NCI-H2107 (cell line): ENCODE data around the gene FAM170A.

Experiments used
- DNase-seq: peaks from one replicate; lab custom pipeline; 2025; lab: John Stamatoyannopoulos, UW

Gene FAM170A, protein sequence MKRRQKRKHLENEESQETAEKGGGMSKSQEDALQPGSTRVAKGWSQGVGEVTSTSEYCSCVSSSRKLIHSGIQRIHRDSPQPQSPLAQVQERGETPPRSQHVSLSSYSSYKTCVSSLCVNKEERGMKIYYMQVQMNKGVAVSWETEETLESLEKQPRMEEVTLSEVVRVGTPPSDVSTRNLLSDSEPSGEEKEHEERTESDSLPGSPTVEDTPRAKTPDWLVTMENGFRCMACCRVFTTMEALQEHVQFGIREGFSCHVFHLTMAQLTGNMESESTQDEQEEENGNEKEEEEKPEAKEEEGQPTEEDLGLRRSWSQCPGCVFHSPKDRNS

GRCh38 chr5:119629339-119629738 is at the start of gene FAM170A:
FAM170A (plus strand) TSS chr5:119629558; CDS start chr5:119629769, 211 bp downstream.
- no peak for DNase-seq

DNA sequence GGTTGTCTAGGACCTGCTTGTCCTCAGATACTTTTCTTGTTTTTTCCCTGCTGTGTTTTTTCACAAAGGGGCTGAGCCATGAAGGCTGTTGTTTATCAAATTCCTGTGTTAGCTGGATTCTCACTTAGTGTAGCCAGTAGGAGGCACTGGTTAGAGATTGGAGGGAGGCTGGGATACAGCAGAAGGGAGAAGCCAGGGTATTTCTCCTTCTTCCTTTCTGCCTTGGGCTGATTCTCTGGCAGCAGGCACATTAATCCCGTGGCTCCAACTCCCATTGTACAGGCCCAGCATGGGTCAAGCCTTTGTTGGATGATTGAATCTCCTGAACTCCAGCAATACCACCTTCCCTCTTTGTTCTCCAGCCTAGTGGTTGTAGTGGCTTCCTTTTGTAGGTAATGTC is 46.4 kb upstream of the FAM170A start:
- no peak for DNase-seq

- no peak for DNase-seq
Measured at GRCh38 chr5:119583684-119584083, 45.7 kb upstream of the FAM170A start.

DNA sequence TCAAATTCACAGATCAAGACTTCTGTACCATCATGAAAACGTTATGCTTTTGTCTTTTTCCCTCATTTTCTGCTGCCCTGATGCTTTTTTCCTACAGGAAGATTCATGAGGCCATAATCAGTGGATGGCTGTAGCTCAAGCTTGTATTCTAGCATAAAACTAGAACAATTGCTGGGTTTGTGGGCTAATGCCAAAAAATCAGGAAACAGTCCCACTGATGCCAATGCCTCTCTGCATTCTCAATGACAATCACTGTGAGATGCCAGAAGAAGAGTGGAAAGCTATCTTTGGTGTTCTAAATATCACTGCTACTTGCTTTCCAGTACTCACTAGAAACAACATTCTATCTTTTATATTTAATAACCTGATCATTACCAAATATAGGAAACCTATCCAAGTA is 33.3 kb upstream of the FAM170A start:
- DNase-seq = no peak

GRCh38 chr5:119597728-119598298 is 31.5 kb upstream of the FAM170A start:
- no peak for DNase-seq

DNA sequence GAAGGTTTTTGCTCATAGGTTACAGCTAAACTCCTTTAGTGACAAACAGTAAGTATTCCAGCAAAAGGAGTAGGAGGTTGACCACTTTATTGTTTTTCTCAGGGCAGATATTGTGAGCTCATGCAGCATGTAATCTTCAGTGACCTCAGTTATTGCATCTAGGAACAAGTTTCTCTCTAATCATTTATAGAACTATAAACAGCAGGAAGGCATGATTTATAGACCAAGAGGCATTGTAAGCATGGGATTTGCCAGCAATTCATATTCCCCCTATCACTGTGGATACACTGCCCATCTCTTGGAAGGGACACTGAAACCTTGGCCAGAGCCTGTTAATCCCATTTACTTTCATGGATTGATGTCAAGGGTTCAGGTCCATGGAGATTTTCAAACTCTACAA is 15.4 kb upstream of the FAM170A start:
- DNase-seq = no peak

- no peak for DNase-seq
Measured at GRCh38 chr5:119614838-119615237, 14.5 kb upstream of the FAM170A start.

- DNase-seq = no peak
Measured at GRCh38 chr5:119626086-119626485, 3.3 kb upstream of the FAM170A start.

DNA sequence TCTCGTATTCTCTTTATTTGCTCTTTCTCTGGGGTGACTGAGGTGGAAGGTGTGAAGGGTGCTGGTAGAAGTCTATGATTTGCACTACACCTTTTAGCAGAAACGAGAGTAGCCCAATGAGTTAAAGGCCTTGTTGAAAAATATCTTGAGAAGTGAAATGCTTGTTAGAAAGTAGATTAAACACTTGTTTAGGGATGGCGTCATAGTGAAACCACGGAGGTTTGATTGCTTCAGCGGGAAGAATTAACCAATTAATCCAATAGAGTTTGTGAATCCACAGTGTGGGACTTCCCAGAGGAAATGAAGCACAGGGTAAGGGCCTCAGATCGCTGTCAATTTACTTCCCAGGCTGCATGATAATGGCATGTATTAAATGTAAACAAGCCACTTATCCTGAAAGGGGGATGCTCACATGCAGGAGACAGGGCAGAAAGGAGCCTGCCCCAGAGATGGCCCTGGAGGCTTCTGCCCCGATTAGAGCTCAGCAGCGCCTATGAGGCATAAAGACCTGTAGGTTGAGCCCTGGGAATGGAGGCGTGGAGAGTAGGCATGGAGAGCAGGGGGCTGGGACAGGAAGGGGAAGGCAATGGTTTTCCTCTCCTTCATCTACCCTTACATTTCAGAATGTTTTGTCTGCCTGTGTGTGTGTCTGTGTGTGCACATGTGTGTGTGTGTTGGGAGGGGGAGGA is 1.5 kb downstream of the FAM170A start:
- no peak for DNase-seq

GRCh38 chr5:119631660-119632059 is 2.3 kb downstream of the FAM170A start:
- DNase-seq = no peak

- no peak for DNase-seq
Measured at GRCh38 chr5:119651486-119651885, 22.1 kb downstream of the FAM170A start.

GRCh38 chr5:119655061-119655460 is 25.7 kb downstream of the FAM170A start:
- DNase-seq = no peak

GRCh38 chr5:119656023-119656422 is 26.7 kb downstream of the FAM170A start:
- no peak for DNase-seq

DNA sequence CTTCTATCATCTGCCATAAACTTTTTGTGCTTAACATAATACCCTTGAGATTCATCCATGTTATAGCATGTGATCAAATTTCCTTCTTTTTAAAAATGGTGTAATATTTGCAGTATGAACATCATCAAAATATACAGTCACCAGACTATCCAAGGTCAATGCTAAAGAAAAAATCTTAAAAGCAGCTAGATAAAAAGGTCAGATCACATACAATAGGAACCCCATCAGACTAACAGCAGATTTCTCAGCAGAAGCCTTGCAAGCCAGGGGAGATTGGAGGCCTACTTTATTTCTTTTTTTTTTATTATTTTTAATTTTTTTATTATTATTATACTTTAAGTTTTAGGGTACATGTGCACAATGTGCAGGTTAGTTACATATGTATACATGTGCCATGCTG is 37.2 kb downstream of the FAM170A start:
- no peak for DNase-seq

DNA sequence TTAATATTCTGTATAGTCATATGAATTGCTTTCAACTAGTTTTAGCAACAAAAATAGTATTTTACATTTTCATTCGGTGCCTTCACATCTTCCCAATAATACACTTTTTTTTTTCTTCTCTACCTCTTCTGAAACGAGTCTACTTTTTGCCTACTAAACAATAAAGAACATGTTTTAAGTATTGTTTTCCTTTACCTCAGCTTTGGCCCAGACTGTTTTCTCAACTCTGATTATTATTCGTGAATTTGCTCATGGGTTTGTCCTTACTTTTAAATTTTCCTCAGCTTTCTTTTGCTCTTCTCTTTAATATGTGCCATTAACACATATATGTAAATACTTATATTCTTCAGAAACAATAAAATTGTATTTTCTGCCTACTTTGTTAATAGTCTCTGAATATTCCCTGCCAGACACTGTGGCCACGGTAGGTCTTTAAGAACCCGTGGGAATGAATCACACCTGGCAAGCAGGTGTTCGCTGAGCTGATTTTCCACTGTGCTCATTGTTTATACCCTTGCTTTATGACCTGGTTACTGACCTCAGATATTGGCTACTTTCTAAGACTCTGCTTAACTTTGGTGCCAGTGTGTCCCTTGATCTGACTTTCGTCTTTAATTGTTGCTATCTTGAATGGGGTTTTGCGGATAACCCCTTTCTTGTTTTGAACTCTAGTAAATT is 49.1 kb downstream of the FAM170A start:
- DNase-seq = no peak

DNA sequence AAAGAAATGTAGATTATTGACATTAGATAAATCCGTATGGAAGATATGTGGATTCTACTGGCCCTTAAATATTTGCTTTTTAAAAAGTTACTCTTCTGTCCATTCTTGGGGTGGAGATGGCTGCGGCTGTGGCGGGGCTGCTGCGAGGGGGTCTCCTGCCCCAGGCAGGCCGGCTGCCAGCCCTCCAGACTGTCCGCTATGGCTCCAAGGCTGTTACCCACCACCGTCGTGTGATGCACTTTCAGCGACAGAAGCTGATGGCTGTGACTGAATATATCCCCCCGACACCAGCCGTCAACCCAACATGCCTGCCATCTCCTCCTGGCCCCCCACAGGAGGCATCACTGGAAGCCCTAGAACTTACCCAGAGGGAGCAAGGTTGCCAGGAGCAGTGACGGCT is 50.7 kb downstream of the FAM170A start:
- DNase-seq = no peak

DNA sequence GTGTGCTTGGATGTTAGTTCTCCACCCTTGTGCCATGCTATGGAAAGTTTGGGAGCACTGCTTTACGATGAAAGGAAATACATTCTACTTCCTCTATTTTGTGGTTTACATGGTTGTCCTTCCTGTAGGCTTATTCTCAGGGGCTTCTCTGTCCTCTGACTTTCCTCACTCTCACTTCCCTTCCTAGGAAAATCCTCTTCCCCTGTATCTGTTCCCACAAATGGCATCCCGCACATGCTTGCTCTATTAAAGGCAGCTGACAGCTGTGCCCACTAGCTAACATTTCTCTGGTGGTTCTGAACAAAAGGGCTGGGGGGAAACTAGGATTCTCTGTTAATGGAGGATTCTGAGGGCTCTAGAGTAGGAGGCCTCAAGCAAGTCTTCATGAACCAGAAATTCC is 52.4 kb downstream of the FAM170A start:
- no peak for DNase-seq

DNA sequence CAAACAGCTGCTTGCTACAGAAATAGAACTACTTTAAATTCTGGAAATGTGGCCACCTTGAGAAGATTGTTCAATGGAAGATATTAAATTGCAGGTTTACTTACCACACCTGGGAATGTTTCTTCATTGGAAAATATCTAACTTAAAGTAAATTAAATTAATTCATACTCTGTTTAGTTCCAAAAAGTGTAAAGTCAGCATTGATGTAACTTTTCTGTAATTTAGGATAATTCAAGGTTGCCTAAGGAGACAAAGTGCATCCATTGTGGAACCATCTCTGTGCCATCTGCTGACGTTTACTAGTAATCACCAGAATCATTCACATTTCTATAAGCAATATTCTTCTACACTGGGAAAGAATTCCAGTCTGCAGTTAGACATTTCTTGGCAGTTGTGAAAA is 53.0 kb downstream of the FAM170A start:
- DNase-seq = no peak
